ENCODE results near the gene MAN2A2.

DNA sequence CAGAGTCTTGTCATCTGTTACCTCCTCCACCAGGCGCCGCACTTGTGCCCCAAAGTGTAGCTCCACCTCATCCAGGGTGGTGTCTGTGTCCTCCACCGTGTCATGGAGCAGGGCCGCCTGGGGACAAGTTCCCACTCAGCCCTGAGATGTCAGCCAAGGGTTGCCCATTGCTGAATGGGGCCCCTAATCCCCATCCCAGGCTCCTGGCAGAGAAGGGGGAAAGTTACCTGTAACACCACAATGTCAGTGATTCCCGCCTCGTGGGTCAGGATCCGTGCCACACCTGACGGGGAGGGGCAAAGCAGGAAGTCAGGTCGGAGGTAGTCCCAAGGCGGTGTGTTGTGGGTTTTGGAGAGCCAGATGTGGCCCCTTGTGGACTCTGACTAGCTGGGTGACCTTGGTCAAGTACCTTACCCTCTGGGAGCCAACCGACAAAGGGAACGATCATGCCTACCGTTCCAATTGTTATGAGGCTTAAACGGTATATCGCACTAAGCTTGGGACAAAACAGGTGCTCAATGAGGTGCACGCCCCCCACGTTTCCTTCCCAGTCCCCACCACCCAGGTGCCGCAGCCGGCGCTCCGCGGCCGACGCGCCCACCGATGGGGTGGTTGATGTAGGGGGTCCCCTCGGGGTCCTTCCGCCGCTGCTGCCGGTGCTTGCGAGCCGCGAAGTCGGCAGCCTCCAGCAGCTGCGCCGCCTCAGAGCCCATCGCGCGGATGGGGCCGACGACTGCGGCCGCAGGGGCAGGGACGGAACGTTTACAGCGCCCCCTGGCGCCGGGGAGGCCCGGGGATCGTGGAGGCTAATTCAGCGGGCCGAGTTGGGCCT lies 28.9 kb downstream of the MAN2A2 start, which contains the start of gene HDDC3:
- TF ChIP-seq, protein P1, sequence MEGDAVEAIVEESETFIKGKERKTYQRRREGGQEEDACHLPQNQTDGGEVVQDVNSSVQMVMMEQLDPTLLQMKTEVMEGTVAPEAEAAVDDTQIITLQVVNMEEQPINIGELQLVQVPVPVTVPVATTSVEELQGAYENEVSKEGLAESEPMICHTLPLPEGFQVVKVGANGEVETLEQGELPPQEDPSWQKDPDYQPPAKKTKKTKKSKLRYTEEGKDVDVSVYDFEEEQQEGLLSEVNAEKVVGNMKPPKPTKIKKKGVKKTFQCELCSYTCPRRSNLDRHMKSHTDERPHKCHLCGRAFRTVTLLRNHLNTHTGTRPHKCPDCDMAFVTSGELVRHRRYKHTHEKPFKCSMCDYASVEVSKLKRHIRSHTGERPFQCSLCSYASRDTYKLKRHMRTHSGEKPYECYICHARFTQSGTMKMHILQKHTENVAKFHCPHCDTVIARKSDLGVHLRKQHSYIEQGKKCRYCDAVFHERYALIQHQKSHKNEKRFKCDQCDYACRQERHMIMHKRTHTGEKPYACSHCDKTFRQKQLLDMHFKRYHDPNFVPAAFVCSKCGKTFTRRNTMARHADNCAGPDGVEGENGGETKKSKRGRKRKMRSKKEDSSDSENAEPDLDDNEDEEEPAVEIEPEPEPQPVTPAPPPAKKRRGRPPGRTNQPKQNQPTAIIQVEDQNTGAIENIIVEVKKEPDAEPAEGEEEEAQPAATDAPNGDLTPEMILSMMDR (IDR thresholded peaks at IDR 0.05; ENCODE audit: insufficient read depth, low read depth, low read length): peak; percentile 64
- TF ChIP-seq EZH2 (IDR thresholded peaks at IDR 0.05; ENCODE audit: insufficient read depth, low read length): no peak
